ENCODE data around the gene ALKBH4.

The ALKBH4 gene

GRCh38 chr7:102416406-102416805, 48.3 kb downstream of the ALKBH4 start:
- H3K4me3 ChIP-seq (replicated peaks; ENCODE audit: insufficient read depth, low read length): no peak overlapping the region
- H3K27ac ChIP-seq (replicated peaks): peak overlapping the region; percentile 68
- no peaks in the 10 kb centered on the region for H3K27me3 ChIP-seq (ENCODE audit: insufficient read depth, poor library complexity, severe bottlenecking)
- no peak for DNase-seq (ENCODE audit: low read depth in 1 of 2, low spot score in 1 of 2)
- TF ChIP-seq, protein P1, sequence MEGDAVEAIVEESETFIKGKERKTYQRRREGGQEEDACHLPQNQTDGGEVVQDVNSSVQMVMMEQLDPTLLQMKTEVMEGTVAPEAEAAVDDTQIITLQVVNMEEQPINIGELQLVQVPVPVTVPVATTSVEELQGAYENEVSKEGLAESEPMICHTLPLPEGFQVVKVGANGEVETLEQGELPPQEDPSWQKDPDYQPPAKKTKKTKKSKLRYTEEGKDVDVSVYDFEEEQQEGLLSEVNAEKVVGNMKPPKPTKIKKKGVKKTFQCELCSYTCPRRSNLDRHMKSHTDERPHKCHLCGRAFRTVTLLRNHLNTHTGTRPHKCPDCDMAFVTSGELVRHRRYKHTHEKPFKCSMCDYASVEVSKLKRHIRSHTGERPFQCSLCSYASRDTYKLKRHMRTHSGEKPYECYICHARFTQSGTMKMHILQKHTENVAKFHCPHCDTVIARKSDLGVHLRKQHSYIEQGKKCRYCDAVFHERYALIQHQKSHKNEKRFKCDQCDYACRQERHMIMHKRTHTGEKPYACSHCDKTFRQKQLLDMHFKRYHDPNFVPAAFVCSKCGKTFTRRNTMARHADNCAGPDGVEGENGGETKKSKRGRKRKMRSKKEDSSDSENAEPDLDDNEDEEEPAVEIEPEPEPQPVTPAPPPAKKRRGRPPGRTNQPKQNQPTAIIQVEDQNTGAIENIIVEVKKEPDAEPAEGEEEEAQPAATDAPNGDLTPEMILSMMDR (IDR thresholded peaks at IDR 0.05; ENCODE audit: insufficient read depth, low read length): no peak
- no peak for TF ChIP-seq SPI1 (IDR thresholded peaks at IDR 0.05; ENCODE audit: borderline replicate concordance, low read depth)

DNA sequence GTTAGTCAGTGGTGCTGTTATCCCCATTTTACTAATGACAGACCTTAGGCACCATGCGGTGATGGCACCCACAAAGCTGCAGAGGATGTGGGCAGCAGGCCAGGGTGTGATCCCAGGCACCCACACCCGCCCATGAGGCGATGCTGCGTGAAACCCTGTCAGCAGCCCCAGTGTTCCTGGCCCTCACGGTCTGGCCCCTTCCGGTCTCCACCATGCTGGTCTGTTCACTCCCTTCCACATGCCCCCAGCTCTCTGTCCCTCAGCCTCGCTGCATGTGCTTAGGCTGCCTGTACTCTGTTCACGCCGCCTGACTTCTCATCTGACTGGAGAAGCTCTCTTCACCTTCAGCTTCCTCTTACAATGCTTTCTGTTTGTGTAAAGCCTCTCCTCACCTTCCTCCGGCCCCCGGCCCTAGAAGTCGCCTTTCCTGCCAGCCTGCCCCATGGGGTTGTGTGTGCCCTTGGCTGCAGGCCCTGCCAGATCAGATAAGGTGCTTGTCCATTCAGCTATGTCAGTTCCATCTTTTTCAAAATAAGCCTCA, 48.9 kb downstream of the ALKBH4 start:
- DNase-seq (ENCODE audit: low read depth in 1 of 2, low spot score in 1 of 2): peak in 1 of 2 experiments; percentile 60
- TF ChIP-seq POLR2AphosphoS5 (IDR thresholded peaks at IDR 0.05; ENCODE audit: low read depth): peak; percentile 37; the same call in 1 of the 2 replicates
- TF ChIP-seq, protein P1 (IDR thresholded peaks at IDR 0.05; ENCODE audit: insufficient read depth, low read length): no peak
- H3K27ac ChIP-seq (replicated peaks): peak overlapping the region; percentile 68
- H3K27me3 ChIP-seq (ENCODE audit: insufficient read depth, poor library complexity, severe bottlenecking): no peaks in the 10 kb centered on the region
- no peak overlapping the region for H3K4me3 ChIP-seq (replicated peaks; ENCODE audit: insufficient read depth, low read length)

- no peak for DNase-seq (ENCODE audit: low read depth in 1 of 2, low spot score in 1 of 2)
- H3K27ac ChIP-seq (replicated peaks): no peak overlapping the region
- no peaks in the 10 kb centered on the region for H3K27me3 ChIP-seq (ENCODE audit: insufficient read depth, poor library complexity, severe bottlenecking)
- no peak overlapping the region for H3K4me3 ChIP-seq (replicated peaks; ENCODE audit: insufficient read depth, low read length)
- TF ChIP-seq SPI1 (IDR thresholded peaks at IDR 0.05; ENCODE audit: borderline replicate concordance, low read depth): no peak
- TF ChIP-seq, protein P1 (IDR thresholded peaks at IDR 0.05; ENCODE audit: insufficient read depth, low read length): no peak
- TF ChIP-seq POLR2AphosphoS5 (IDR thresholded peaks at IDR 0.05; ENCODE audit: low read depth): no peak
- TF ChIP-seq, protein P2, sequence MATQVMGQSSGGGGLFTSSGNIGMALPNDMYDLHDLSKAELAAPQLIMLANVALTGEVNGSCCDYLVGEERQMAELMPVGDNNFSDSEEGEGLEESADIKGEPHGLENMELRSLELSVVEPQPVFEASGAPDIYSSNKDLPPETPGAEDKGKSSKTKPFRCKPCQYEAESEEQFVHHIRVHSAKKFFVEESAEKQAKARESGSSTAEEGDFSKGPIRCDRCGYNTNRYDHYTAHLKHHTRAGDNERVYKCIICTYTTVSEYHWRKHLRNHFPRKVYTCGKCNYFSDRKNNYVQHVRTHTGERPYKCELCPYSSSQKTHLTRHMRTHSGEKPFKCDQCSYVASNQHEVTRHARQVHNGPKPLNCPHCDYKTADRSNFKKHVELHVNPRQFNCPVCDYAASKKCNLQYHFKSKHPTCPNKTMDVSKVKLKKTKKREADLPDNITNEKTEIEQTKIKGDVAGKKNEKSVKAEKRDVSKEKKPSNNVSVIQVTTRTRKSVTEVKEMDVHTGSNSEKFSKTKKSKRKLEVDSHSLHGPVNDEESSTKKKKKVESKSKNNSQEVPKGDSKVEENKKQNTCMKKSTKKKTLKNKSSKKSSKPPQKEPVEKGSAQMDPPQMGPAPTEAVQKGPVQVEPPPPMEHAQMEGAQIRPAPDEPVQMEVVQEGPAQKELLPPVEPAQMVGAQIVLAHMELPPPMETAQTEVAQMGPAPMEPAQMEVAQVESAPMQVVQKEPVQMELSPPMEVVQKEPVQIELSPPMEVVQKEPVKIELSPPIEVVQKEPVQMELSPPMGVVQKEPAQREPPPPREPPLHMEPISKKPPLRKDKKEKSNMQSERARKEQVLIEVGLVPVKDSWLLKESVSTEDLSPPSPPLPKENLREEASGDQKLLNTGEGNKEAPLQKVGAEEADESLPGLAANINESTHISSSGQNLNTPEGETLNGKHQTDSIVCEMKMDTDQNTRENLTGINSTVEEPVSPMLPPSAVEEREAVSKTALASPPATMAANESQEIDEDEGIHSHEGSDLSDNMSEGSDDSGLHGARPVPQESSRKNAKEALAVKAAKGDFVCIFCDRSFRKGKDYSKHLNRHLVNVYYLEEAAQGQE (IDR thresholded peaks at IDR 0.05; ENCODE audit: insufficient replicate concordance, low read depth): no peak
- TF ChIP-seq GABPA (IDR thresholded peaks at IDR 0.05; ENCODE audit: low read depth): no peak
Measured at GRCh38 chr7:102413611-102414010, 51.1 kb downstream of the ALKBH4 start.

DNA sequence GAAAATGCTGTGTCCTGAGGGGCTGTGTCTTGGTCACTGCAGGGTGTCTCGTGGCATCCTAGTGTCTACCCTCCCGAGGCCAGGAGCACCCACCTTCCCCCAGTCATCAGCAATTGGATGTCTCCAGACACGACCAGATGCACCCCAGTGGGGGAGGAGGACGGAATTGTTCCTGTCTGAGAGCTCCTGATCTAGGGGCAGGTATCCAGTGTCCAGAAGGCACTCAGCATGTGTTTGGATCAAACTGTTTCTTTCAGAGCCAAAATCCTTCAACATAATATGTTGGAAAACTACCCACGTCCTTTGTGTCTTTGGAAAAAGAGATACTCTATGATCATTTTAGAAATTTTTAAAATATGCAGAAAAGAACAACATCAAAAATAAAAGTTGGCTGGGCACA, 51.6 kb downstream of the ALKBH4 start:
- TF ChIP-seq, protein P2 (IDR thresholded peaks at IDR 0.05; ENCODE audit: insufficient replicate concordance, low read depth): no peak
- no peaks in the 10 kb centered on the region for H3K27me3 ChIP-seq (ENCODE audit: insufficient read depth, poor library complexity, severe bottlenecking)
- DNase-seq (ENCODE audit: low read depth in 1 of 2, low spot score in 1 of 2): no peak
- no peak overlapping the region for H3K27ac ChIP-seq (replicated peaks)
- no peak overlapping the region for H3K4me3 ChIP-seq (replicated peaks; ENCODE audit: insufficient read depth, low read length)

All from HL-60 (cell line).